HepG2 (cell line): Measurements from ENCODE around the gene MNT. TPM values are rescaled to one million over a fixed set of nuclear protein-coding genes. Genes with fewer than 3 reads are reported as not detected.

Source experiments
- ATF7 ChIP-seq, 2 experiments: fragments of 450-650 bp in 1 of 2; sonication (generic) in 1 of 2; formaldehyde crosslinking in 1 of 2; IDR thresholded peaks; 2 replicates each; pipeline versions ENCODE4 v1.4.0 to v1.6.1; 2016 to 2020; ENCODE audit warnings: antibody characterized with exemption in 1 of 2, mild to moderate bottlenecking in 1 of 2, missing genetic modification reagents in 1 of 2
- EEA1 ChIP-seq: sonication (generic); formaldehyde crosslinking; IDR thresholded peaks from 2 replicates; pipeline ENCODE4 v1.5.1; 2020; ENCODE audit warnings: mild to moderate bottlenecking, missing genetic modification reagents, borderline replicate concordance
- HIC2 ChIP-seq: sonication (generic); formaldehyde crosslinking; IDR thresholded peaks from 2 replicates; pipeline ENCODE4 v1.9.0; 2022; ENCODE audit warnings: low read depth, missing genetic modification reagents
- HMGA1 ChIP-seq: sonication (generic); formaldehyde crosslinking; conservative IDR thresholded peaks from 2 replicates; pipeline ENCODE4 v1.4.0; 2020; ENCODE audit warnings: missing genetic modification reagents
- IKZF4 ChIP-seq: sonication (generic); formaldehyde crosslinking; IDR thresholded peaks from 2 replicates; pipeline ENCODE4 v1.5.1; 2020; ENCODE audit warnings: borderline replicate concordance, mild to moderate bottlenecking, low read depth, missing genetic modification reagents; ENCODE audit errors: not compliant biosample characterization
- MAF1 ChIP-seq: sonication (generic); formaldehyde crosslinking; IDR thresholded peaks from 2 replicates; pipeline ENCODE4 v1.5.0; 2020; ENCODE audit warnings: missing genetic modification reagents, borderline replicate concordance
- REPIN1 ChIP-seq: sonication (generic); formaldehyde crosslinking; IDR thresholded peaks from 2 replicates; pipeline ENCODE4 v1.8.0; 2022; ENCODE audit warnings: missing genetic modification reagents, low read depth, mild to moderate bottlenecking, borderline replicate concordance
- RORA ChIP-seq: sonication (generic); formaldehyde crosslinking; IDR thresholded peaks from 2 replicates; pipeline ENCODE4 v1.5.0; 2020; ENCODE audit warnings: mild to moderate bottlenecking, missing genetic modification reagents, moderate library complexity
- SMARCE1 ChIP-seq: fragments of 450-650 bp; IDR thresholded peaks from 2 replicates; pipeline ENCODE4 v1.6.1; 2017; ENCODE audit warnings: borderline replicate concordance
- SPEN ChIP-seq: sonication (generic); formaldehyde crosslinking; IDR thresholded peaks from 2 replicates; pipeline ENCODE4 v1.5.1; 2020; ENCODE audit warnings: low read depth, mild to moderate bottlenecking, missing genetic modification reagents
- ZHX2 ChIP-seq, 2 experiments: sonication (generic) in 1 of 2; formaldehyde crosslinking in 1 of 2; IDR thresholded peaks; 2 replicates each; pipeline versions ENCODE4 v1.6.1 to v1.9.0; 2014 to 2022; ENCODE audit warnings: antibody characterized with exemption in 1 of 2, borderline replicate concordance in 1 of 2, inconsistent platforms in 1 of 2, low read depth in 1 of 2, missing genetic modification reagents in 1 of 2
- ZNF12 ChIP-seq: sonication (generic); formaldehyde crosslinking; IDR thresholded peaks from 2 replicates; pipeline ENCODE4 v1.5.0; 2020; ENCODE audit warnings: missing genetic modification reagents
- ZNF569 ChIP-seq: sonication (generic); formaldehyde crosslinking; IDR thresholded peaks from 2 replicates; pipeline ENCODE4 v1.5.0; 2020; ENCODE audit warnings: mild to moderate bottlenecking, missing genetic modification reagents, moderate library complexity, borderline replicate concordance
- ZNF777 ChIP-seq: sonication (generic); formaldehyde crosslinking; IDR thresholded peaks from 2 replicates; pipeline ENCODE4 v1.4.0; 2020; ENCODE audit warnings: missing genetic modification reagents
- polyA plus RNA-seq, 8 experiments: library from polyadenylated mRNA; depleted of rRNA in 3 of 8; stranded (reverse) in 7 of 8; unstranded in 1 of 8; fragments of >200 nt; fragmentation: Illumina TruSeq in 4 of 8; extraction: Trizol in 4 of 8; gene quantifications; 2 replicates each; pipeline versions ENCODE4 v1.2.1 to v1.2.3, GENCODE V29; 2011 to 2016; ENCODE audit warnings: low read depth in 4 of 8, missing spikeins in 1 of 8, mixed read lengths in 1 of 8; ENCODE audit not compliant: insufficient read depth in 1 of 8
- total RNA-seq, 5 experiments: library from RNA; depleted of rRNA; stranded (reverse); fragments of >200 nt; fragmentation: Illumina TruSeq; extraction: Trizol; gene quantifications; 2 replicates each; pipeline ENCODE4 v1.2.3, GENCODE V29; 2016; ENCODE audit warnings: low read depth in 1 of 5
- TF ChIP-seq, protein P1 (sequence below): sonication (generic); formaldehyde crosslinking; IDR thresholded peaks from 2 replicates; pipeline ENCODE4 v1.4.0; 2020; ENCODE audit warnings: missing genetic modification reagents, borderline replicate concordance

Gene MNT
- total and polyA plus RNA-seq, 2 of the 13 experiments (the other 11 are each of a cell fraction or from before 2014, with no cell fraction given): 2.1 to 3.5 TPM

DNA sequence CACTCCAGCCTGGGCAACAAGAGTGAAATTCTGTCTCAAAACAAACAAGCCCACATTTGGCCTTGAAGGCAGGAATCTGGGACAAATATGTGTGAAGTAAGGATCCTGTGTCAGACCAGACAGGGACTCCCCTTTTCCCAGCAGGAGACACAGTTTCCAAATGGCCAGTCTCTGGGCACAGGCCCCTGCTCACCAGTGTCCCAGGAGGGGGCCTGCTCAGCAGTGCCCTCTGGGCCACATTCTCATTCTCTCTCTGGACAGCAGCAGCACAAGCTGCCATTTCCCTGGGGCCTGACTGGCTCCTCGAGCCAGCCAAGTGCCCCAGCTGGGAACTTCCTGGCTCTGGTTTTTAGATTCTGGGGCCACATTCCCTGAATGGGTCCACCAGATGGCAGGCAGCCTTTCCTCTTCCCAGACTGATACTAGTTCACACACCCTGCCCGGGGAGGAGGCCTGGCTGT is 11.7 kb upstream of the MNT start (continued):
- no peak for TF ChIP-seq EEA1 (CRISPR knock-in tag)
- no peak for TF ChIP-seq MAF1 (CRISPR knock-in tag)
- no peak for TF ChIP-seq IKZF4 (CRISPR knock-in tag)
- no peak for TF ChIP-seq SMARCE1
- no peak for TF ChIP-seq ATF7 (IDR thresholded peaks at IDR 0.05)
- TF ChIP-seq ATF7 (CRISPR knock-in tag; IDR thresholded peaks at IDR 0.05): no peak
- no peak for TF ChIP-seq ZNF569
- TF ChIP-seq SPEN: no peak
- TF ChIP-seq HIC2 (CRISPR knock-in tag): no peak
- TF ChIP-seq ZHX2 (IDR thresholded peaks at IDR 0.05; ENCODE audit: low read depth): no peak
- TF ChIP-seq ZHX2 (CRISPR knock-in tag; IDR thresholded peaks at IDR 0.05; ENCODE audit: borderline replicate concordance): no peak
- no peak for TF ChIP-seq ZNF777 (CRISPR knock-in tag)
- no peak for TF ChIP-seq RORA (CRISPR knock-in tag)
- no peak for TF ChIP-seq ZNF12 (CRISPR knock-in tag)
- TF ChIP-seq, protein P1, sequence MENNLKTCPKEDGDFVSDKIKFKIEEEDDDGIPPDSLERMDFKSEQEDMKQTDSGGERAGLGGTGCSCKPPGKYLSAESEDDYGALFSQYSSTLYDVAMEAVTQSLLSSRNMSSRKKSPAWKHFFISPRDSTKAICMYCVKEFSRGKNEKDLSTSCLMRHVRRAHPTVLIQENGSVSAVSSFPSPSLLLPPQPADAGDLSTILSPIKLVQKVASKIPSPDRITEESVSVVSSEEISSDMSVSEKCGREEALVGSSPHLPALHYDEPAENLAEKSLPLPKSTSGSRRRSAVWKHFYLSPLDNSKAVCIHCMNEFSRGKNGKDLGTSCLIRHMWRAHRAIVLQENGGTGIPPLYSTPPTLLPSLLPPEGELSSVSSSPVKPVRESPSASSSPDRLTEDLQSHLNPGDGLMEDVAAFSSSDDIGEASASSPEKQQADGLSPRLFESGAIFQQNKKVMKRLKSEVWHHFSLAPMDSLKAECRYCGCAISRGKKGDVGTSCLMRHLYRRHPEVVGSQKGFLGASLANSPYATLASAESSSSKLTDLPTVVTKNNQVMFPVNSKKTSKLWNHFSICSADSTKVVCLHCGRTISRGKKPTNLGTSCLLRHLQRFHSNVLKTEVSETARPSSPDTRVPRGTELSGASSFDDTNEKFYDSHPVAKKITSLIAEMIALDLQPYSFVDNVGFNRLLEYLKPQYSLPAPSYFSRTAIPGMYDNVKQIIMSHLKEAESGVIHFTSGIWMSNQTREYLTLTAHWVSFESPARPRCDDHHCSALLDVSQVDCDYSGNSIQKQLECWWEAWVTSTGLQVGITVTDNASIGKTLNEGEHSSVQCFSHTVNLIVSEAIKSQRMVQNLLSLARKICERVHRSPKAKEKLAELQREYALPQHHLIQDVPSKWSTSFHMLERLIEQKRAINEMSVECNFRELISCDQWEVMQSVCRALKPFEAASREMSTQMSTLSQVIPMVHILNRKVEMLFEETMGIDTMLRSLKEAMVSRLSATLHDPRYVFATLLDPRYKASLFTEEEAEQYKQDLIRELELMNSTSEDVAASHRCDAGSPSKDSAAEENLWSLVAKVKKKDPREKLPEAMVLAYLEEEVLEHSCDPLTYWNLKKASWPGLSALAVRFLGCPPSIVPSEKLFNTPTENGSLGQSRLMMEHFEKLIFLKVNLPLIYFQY: no peak
- no peak for TF ChIP-seq HMGA1 (CRISPR knock-in tag)
- TF ChIP-seq REPIN1 (CRISPR knock-in tag): no peak
